AG09319 (cell line): ENCODE results near the gene WDR38.
A peak's percentile ranks its signal among the peaks of the same experiment; 100 is the strongest.

Source experiments
- DNase-seq: peaks from one replicate; pipeline ENCODE4 v3.0.0-alpha.2; 2010; ENCODE audit warnings: low read depth; ENCODE audit errors: extremely low read depth
- TF ChIP-seq, protein P1 (sequence below): IDR thresholded peaks from 2 replicates; pipeline ENCODE4 v1.5.1; 2011; ENCODE audit warnings: low read depth, mild to moderate bottlenecking, inconsistent platforms, low read length, moderate library complexity

Gene WDR38

DNA sequence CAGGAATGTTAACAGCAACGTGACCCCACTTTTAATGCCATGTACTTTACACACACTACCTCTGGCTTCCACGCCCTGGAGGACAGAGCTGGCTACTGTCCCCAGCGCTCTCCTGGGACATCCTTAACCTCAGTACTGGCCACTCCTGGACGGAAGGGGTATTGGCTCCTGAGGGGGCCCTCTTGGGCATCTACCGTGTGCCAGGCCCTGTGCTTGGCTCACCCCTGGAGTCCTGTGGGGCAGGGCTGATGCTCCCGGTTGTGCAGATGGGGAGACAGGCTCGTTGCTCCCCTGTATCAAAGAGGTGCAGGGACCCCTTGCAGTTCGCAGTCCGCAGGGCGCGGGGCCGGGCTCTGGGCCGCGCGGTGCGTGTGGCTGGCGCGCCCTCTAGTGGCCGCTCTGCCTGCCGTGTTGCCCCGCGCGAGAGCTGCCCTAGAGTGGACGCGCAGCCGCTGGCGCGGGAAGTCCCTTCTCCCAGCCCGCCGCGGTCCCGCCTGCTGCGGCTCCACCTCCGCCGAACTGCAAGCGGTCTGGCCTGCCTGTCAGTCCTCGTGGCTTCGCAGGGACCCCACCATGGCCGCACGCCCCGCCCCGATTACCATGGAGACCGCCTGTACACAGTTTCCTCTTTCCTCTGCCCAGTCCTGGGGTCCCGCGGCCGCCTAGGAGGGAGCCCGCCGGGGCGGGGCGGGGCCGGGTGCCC lies at the start of gene WDR38:
Gene WDR38, plus strand, starts transcription at position 632 of the 703 bp plus-strand sequence. CDS start 72 bp downstream, outside the sequence.
- TF ChIP-seq, protein P1, sequence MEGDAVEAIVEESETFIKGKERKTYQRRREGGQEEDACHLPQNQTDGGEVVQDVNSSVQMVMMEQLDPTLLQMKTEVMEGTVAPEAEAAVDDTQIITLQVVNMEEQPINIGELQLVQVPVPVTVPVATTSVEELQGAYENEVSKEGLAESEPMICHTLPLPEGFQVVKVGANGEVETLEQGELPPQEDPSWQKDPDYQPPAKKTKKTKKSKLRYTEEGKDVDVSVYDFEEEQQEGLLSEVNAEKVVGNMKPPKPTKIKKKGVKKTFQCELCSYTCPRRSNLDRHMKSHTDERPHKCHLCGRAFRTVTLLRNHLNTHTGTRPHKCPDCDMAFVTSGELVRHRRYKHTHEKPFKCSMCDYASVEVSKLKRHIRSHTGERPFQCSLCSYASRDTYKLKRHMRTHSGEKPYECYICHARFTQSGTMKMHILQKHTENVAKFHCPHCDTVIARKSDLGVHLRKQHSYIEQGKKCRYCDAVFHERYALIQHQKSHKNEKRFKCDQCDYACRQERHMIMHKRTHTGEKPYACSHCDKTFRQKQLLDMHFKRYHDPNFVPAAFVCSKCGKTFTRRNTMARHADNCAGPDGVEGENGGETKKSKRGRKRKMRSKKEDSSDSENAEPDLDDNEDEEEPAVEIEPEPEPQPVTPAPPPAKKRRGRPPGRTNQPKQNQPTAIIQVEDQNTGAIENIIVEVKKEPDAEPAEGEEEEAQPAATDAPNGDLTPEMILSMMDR = peak; percentile 73
- peak; percentile 18 for DNase-seq

- TF ChIP-seq, protein P1 = no peak
- no peak for DNase-seq
Observed at GRCh38 chr9:124803911-124804310, 49.3 kb upstream of the WDR38 start.

DNA sequence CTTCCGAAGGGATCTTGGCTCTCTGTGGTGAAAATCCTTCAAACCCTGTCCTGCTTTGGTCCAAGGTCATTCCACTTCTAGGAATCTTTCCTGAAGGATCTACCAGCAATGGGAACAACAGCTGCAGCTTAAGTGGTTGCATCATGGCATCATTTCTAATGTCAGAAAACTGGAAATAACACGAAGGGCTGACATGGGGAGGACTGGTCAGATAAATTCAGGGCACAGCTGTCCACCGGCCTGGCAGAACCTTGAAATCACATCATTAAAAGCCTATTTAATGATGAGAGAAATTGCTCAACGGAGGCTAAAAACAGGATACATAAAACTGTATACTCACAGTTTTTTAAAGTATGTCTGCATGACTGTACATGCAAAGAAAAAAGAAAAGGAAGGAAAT lies 48.1 kb upstream of the WDR38 start:
- TF ChIP-seq, protein P1 = no peak
- DNase-seq = no peak

GRCh38 chr9:124808246-124808956 lies 44.9 kb upstream of the WDR38 start:
- TF ChIP-seq, protein P1 = no peak
- no peak for DNase-seq

DNA sequence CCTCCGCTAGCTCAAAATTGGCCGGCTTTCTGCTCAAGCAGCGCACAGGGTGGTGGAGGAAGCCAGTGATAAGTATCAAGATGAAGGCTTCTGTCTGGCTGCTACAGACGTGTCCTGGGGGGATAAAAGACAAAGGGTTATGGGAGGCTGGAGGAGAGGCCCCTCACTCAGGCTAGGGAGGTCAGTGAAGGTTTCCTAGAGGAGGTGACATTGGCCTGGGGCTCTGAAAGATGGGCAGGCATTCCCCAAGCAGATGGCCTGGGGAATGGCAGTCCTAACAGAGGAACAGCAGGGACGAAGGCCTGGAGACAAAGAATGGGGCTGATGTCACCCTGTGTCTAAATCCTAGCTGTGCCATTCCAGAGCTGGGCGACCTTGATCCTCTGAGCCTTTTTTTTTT lies 44.0 kb upstream of the WDR38 start:
- DNase-seq = no peak
- TF ChIP-seq, protein P1 = no peak

DNA sequence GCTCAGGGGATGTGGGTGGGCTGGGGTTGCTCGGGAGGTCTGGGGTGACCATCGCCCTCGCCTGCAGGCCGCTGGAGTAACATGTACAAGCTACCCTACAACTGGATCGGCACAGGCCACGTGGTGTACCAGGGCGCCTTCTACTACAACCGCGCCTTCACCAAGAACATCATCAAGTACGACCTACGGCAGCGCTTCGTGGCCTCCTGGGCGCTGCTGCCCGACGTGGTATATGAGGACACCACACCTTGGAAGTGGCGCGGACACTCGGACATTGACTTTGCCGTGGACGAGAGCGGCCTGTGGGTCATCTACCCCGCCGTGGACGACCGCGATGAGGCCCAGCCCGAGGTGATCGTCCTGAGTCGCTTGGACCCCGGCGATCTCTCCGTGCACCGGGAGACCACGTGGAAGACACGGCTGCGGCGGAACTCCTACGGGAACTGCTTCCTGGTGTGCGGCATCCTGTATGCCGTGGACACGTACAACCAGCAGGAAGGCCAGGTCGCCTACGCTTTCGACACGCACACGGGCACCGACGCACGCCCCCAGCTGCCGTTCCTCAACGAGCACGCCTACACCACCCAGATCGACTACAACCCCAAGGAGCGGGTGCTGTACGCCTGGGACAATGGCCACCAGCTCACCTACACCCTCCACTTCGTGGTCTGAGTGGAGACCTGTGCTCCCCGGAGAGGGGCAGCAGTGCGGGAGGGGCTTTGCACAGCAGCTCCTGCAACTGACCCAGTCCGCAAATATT lies 43.3 kb upstream of the WDR38 start:
- DNase-seq = no peak
- TF ChIP-seq, protein P1 = no peak
